OCI-LY7 (cell line): ENCODE results near the gene ACTN2. TPM values are rescaled to one million over a fixed set of nuclear protein-coding genes. Genes with fewer than 3 reads are reported as not detected.

Experiments used
- total RNA-seq, 2 experiments: library from RNA; depleted of rRNA in 1 of 2; stranded (reverse); fragments of >200 nt in 1 of 2; shearing (Covaris generic) in 1 of 2; gene quantifications; 2 replicates each; pipeline ENCODE4 v1.2.3, GENCODE V29; 2014 to 2022

The ACTN2 gene
- total RNA-seq, 2 experiments from 2014 or later, result not detected

Other genes starting within 250 kb of the ACTN2 start
- not detected in 2 replicates for gene LGALS8, start 162.5 kb upstream of the ACTN2 start, total RNA-seq (2014; rRNA removed; shearing (Covaris generic))
- gene LGALS8, start 162.5 kb upstream of the ACTN2 start, total RNA-seq (2022), result not detected in 2 replicates
- 30.5 and 34.4 TPM in 2 replicates for gene HEATR1, start 82.0 kb upstream of the ACTN2 start, total RNA-seq (2014; rRNA removed; shearing (Covaris generic))
- gene HEATR1, start 82.0 kb upstream of the ACTN2 start, total RNA-seq (2022), result 65.2 and 69.0 TPM in 2 replicates
- 22.3 and 23.0 TPM in 2 replicates for gene MTR, start 108.8 kb downstream of the ACTN2 start, total RNA-seq (2014; rRNA removed; shearing (Covaris generic))
- 59.0 and 63.8 TPM in 2 replicates for gene MTR, start 108.8 kb downstream of the ACTN2 start, total RNA-seq (2022)